Memory B cell (primary cell): ENCODE measurements around the gene TRIM65.
A peak's percentile ranks its signal among the peaks of the same experiment; 100 is the strongest.

Source experiments
- ATAC-seq: fragments of 150-1000 bp; cut with Tn5 transposase; 2 replicates; pipeline ENCODE4 v1.10.0; 2021; ENCODE audit warnings: low read depth, mild to moderate bottlenecking, moderate library complexity
- DNase-seq, 2 donors: peaks; one replicate each; pipeline ENCODE4 v3.0.0; 2022; ENCODE audit warnings: low spot score in 2 of 2
- H3K27ac Mint-ChIP-seq: one replicate; pipeline ENCODE4 v1.8.0; 2022; ENCODE audit warnings: mild to moderate bottlenecking, moderate library complexity, mixed read lengths
- H3K27me3 Mint-ChIP-seq: one replicate; pipeline ENCODE4 v1.8.0; 2022; ENCODE audit warnings: mixed read lengths
- H3K36me3 Mint-ChIP-seq: one replicate; pipeline ENCODE4 v1.8.0; 2022; ENCODE audit warnings: mild to moderate bottlenecking, mixed read lengths
- H3K4me1 Mint-ChIP-seq: one replicate; pipeline ENCODE4 v1.8.0; 2022; ENCODE audit warnings: mixed read lengths
- H3K4me3 Mint-ChIP-seq: one replicate; pipeline ENCODE4 v1.8.0; 2022; ENCODE audit warnings: mild to moderate bottlenecking, moderate library complexity, mixed read lengths
- H3K9me3 Mint-ChIP-seq: one replicate; pipeline ENCODE4 v1.8.0; 2022; ENCODE audit warnings: mixed read lengths

TRIM65 gene, protein sequence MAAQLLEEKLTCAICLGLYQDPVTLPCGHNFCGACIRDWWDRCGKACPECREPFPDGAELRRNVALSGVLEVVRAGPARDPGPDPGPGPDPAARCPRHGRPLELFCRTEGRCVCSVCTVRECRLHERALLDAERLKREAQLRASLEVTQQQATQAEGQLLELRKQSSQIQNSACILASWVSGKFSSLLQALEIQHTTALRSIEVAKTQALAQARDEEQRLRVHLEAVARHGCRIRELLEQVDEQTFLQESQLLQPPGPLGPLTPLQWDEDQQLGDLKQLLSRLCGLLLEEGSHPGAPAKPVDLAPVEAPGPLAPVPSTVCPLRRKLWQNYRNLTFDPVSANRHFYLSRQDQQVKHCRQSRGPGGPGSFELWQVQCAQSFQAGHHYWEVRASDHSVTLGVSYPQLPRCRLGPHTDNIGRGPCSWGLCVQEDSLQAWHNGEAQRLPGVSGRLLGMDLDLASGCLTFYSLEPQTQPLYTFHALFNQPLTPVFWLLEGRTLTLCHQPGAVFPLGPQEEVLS

DNA sequence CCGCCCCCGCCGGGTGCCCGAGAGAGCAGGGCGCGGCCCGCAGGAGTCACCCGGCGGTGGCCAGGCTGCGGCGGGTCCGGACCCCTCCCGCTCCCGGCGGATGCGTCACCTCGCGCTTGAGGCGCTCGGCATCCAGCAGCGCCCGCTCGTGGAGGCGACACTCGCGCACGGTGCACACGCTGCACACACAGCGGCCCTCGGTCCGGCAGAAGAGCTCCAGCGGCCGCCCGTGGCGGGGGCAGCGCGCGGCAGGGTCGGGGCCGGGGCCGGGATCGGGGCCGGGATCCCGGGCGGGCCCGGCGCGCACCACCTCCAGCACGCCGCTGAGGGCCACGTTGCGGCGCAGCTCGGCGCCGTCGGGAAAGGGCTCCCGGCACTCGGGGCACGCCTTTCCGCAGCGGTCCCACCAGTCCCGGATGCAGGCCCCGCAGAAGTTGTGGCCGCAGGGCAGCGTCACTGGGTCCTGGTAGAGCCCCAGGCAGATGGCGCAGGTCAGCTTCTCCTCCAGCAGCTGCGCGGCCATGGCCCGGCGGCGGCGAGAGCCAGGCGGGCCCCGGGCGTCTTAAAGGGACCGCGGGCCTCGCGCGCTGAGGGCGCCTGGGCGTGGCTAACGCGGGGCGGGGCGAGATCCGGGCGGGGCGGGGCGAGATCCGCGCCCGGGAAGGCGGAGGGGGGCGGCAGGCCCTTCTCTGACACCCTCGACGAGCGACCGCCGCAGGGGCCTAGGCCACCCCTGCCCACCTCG, at the start of gene TRIM65:
TRIM65 (minus strand) TSS at position 537 of the 745 bp plus-strand sequence; CDS start at position 523, 14 bp downstream.
- H3K9me3 Mint-ChIP-seq = no peaks in the 10 kb centered on the region
- H3K27ac Mint-ChIP-seq = peak within 1 kb of the TSS; percentile 65
- DNase-seq = peak; percentile 73 to 83
- H3K4me1 Mint-ChIP-seq = peaks cover 23% of the 10 kb centered on the region
- H3K27me3 Mint-ChIP-seq = no peaks in the 10 kb centered on the region
- peaks cover 12% of the 10 kb centered on the region for H3K36me3 Mint-ChIP-seq
- H3K4me3 Mint-ChIP-seq = peak within 1 kb of the TSS; percentile 81
- peak; percentile 82 for ATAC-seq

DNA sequence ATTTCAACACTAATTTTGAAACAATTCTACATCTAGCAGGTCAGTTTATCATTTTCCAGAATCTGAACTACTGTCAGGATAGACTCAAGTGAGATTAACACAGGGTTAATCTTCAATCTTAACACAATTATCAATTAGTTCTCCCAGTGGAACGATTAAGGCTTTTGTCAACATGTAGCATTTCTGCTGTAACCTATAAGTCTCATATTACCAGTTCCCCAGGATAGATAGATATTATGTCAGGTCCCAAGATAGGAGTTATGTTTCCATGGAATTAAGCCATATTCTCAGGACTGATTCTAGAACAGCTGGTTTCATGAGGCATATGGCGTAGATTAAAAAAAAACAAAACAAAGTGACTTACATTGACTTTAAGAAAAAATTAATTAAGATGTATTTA, 48.5 kb upstream of the TRIM65 start:
- ATAC-seq (no peak), DNase-seq (no peak)
- no peaks in the 10 kb centered on the region for H3K9me3 Mint-ChIP-seq
- no peak overlapping the region for H3K4me3 Mint-ChIP-seq
- peaks cover 7% of the 10 kb centered on the region for H3K36me3 Mint-ChIP-seq
- no peak overlapping the region for H3K27ac Mint-ChIP-seq
- peaks cover 4% of the 10 kb centered on the region for H3K4me1 Mint-ChIP-seq
- no peaks in the 10 kb centered on the region for H3K27me3 Mint-ChIP-seq

DNA sequence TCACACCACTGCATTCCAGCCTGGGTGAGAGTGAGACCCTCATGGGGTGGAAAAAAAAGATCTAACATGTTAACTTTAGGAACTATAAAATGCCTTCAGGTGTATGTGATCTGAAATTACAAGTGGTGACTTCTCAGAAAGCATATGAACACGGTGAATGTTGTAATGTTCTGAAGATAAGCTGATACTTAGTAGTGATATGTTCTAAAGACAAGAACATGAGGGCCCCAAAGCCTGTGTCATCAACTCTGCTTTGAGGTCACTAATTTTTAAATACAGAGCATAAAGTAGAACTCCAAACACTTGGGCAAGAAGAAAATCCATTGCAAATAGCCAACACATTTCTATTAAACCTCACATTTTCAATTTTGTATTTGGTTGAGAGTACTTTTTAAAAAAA, 46.7 kb upstream of the TRIM65 start:
- Mint-ChIP-seq H3K27ac (no peak overlapping the region), H3K36me3 (peaks cover 2% of the 10 kb centered on the region), H3K4me3 (no peak overlapping the region), H3K27me3 (no peaks in the 10 kb centered on the region), H3K4me1 (peaks cover 6% of the 10 kb centered on the region), H3K9me3 (no peaks in the 10 kb centered on the region)
- ATAC-seq (no peak), DNase-seq (no peak)

DNA sequence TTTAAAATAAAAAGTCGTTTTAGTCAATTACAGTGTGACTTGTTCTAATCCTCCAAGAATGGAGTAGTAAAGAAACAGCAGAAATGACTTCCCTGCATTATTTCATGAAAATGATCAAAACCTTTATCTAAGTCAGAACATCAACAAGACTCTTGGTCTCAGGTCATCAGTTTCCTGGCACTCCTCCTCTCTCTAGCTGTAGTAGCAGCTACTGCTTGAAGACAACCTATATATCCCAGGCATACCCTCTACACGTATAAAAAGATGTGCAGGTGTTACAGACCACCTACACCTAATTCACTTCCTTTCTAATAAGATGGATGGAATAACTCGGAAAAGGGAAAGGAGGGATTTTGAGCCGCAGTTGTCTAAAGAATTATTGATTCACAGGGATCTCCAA, 45.7 kb upstream of the TRIM65 start:
- Mint-ChIP-seq H3K27ac (no peak overlapping the region), H3K4me1 (peaks cover 6% of the 10 kb centered on the region), H3K4me3 (no peak overlapping the region), H3K27me3 (no peaks in the 10 kb centered on the region), H3K9me3 (no peaks in the 10 kb centered on the region), H3K36me3 (no peaks in the 10 kb centered on the region)
- DNase-seq (no peak), ATAC-seq (no peak)

DNA sequence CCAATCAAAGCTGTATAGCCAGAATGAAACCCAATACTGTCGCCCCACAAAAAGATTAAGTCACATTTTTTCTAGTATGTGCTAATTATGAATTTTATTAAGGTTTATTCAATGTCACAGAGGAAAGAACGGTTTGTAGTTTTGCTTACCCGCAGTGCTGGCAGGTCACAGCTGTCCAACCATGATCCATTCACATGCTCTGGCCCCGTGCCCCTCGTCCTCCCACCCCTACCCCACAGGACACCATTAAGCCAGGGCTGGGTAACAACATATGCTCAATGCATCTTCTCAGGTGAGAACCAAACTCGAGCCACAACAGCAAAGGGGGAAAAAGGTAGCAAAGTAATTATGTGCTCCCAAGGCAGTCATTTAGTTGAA, 44.7 kb upstream of the TRIM65 start:
- DNase-seq (no peak), ATAC-seq (no peak)
- H3K27ac Mint-ChIP-seq = no peak overlapping the region
- peak overlapping the region; percentile 81 for H3K4me3 Mint-ChIP-seq
- no peaks in the 10 kb centered on the region for H3K27me3 Mint-ChIP-seq
- H3K4me1 Mint-ChIP-seq = peaks cover 6% of the 10 kb centered on the region
- no peaks in the 10 kb centered on the region for H3K36me3 Mint-ChIP-seq
- H3K9me3 Mint-ChIP-seq = no peaks in the 10 kb centered on the region

DNA sequence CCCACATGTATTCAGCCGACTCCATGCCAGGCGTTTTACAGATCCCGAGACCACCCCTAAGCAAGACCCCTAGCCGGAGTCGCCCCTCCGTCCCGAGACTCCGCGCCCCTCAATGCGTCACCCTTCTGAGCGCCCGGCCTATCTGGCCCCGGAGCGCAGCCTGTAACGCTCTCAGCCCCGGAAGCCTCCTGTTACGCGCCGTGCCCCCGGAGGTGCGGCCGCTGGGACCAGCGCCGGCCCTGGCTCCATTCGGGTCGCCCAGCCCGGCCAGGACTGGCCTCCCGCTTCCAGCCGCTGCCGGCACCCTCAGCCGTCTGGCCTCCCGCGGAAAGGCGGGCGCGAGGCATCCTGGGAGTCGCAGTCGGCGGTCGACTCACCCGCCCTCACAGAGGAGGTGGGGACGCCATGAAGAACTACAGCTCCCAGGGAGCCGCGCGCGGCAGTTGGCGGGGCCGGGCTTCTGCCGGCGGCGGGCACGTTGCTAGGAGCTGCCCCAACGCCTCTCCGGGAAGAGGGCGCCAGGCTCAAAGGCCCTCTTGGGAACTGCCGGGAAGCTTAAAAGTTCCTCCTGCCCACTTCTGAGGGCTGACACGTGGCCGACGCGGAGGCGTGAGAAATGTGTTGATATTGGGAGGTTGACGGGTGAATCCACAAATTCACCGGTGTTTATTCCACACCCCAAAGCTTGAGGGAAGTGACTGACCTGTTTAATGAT, 44.1 kb upstream of the TRIM65 start, which contains the start of gene FBF1:
FBF1 (minus strand) TSS at position 316 of the 715 bp plus-strand sequence. CDS start 2,893 bp downstream, outside the sequence.
- Mint-ChIP-seq H3K9me3 (no peaks in the 10 kb centered on the region), H3K27me3 (no peaks in the 10 kb centered on the region), H3K4me3 (peak within 1 kb of the TSS; percentile 81), H3K4me1 (peaks cover 6% of the 10 kb centered on the region), H3K36me3 (no peaks in the 10 kb centered on the region), H3K27ac (peak within 1 kb of the TSS; percentile 67)
- ATAC-seq (peak; percentile 99), DNase-seq (peak; percentile 77 to 81)

DNA sequence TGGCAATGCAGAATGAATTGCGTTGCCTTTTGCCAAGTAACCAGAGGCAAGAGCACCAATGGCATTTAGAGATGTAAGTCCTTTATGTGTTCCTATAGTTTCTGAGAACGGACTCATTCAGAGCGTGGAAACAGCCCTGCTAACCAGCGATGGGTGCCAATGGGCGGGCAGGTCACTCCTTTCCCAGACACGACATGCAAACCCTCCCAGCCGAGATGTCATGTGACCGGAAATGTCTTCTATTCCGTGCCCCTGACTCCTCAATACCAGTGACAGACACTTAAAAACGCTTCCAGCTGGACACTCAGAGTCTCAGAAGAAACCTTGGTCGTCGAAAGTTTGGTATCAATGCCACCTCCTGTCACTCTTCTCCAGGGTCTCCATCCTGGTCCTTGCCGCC, 40.9 kb upstream of the TRIM65 start:
- Mint-ChIP-seq H3K36me3 (no peaks in the 10 kb centered on the region), H3K4me1 (peaks cover 6% of the 10 kb centered on the region), H3K4me3 (no peak overlapping the region), H3K27ac (no peak overlapping the region), H3K27me3 (no peaks in the 10 kb centered on the region), H3K9me3 (no peaks in the 10 kb centered on the region)
- ATAC-seq (no peak), DNase-seq (no peak)

DNA sequence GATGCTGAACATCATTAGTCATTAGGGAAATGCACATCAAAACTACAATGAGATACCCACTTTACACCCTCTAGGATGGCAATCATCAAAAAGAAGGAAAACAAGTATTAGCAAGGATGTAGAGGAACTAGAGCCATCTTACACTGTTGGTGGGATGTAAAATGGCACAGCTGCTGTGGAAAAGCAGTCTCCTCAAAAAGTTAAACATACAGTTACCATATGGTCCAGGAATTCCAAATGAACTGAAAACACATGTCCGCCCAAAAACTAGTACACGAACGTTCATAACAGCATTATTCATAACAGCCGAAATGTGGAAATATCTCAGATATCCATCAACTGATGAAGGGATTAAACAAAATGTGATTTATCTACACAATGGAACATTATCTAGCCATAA, 37.1 kb upstream of the TRIM65 start:
- no peaks in the 10 kb centered on the region for H3K4me1 Mint-ChIP-seq
- no peaks in the 10 kb centered on the region for H3K27me3 Mint-ChIP-seq
- ATAC-seq = no peak
- H3K9me3 Mint-ChIP-seq = no peaks in the 10 kb centered on the region
- no peak overlapping the region for H3K4me3 Mint-ChIP-seq
- H3K27ac Mint-ChIP-seq = no peak overlapping the region
- no peaks in the 10 kb centered on the region for H3K36me3 Mint-ChIP-seq
- DNase-seq = no peak

DNA sequence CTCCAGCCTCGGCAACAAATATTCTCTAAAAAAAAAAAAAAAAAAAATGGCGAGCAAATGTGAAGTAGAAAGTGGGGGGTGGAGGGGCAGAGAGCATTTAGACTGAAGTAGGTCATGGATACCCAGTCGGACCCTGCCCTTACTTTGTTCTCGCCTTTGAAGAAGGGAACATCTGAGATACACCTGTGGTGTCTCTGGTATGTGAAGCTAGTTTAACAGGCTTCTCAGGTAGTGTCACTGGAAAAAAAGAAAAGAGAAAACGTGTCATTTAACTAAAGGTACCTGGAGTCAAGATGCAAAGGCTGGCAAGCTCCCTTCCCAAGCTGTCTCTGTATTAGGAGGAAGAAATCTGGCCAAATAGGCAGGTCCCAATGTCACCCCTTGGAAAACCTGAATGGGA, 36.1 kb upstream of the TRIM65 start:
- DNase-seq (no peak), ATAC-seq (no peak)
- Mint-ChIP-seq H3K4me3 (no peak overlapping the region), H3K9me3 (no peaks in the 10 kb centered on the region), H3K4me1 (no peaks in the 10 kb centered on the region), H3K27me3 (no peaks in the 10 kb centered on the region), H3K27ac (no peak overlapping the region), H3K36me3 (peaks cover 3% of the 10 kb centered on the region)

DNA sequence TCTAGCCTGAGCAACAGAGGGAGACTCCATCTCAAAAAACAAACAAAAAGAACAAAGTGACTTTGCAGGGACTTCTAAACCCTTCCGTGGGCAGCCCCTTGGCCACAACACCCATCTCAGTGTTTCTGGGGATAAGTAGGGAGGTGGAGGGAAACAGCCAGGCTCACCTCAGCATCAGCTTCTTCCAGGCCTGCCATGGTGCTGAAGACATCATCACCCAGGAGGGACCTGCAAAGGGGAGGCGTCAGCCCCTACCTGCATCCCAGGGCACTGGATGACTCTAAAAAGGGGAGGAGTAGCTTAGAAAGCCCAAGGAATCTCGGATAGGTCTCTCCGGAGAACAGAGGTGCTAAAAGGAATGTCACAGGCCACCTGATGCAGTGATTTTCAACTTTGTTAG, 34.3 kb upstream of the TRIM65 start:
- Mint-ChIP-seq H3K27me3 (no peaks in the 10 kb centered on the region), H3K4me3 (no peak overlapping the region), H3K27ac (no peak overlapping the region), H3K4me1 (no peaks in the 10 kb centered on the region), H3K9me3 (no peaks in the 10 kb centered on the region), H3K36me3 (peaks cover 3% of the 10 kb centered on the region)
- no peak for ATAC-seq
- no peak for DNase-seq

DNA sequence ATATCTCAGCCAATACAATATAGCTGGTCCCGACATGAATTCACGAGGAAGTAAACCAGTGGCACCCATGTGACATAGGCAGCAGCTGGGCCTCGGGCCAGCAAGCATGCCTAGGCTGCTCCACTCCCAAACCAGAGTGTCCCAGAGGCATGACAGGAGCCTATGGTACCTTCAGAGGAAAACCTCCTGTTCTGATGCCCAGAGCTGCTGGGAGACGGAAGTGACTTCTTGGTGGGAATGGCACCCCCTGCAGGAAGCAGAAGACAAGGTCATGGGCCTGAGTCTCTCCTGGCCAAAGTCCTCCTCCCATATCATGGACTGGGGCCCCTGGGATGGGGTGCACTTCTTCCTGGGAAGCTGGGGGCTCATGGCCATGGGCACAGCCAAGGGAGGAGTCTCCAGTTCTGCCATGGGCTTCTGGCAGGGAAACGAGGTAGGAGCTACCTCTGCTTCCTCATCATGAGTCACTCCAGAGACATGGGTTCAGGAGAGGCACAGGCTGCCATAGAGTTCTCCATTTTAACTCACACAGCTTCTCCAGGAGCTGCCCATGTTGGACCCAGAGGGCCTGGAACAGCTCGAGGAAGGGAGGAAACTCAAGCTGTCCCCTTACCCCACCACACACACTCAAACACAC, 30.7 kb upstream of the TRIM65 start:
- ATAC-seq (no peak), DNase-seq (no peak)
- no peak overlapping the region for H3K27ac Mint-ChIP-seq
- no peaks in the 10 kb centered on the region for H3K27me3 Mint-ChIP-seq
- H3K36me3 Mint-ChIP-seq = peaks cover 3% of the 10 kb centered on the region
- H3K4me3 Mint-ChIP-seq = no peak overlapping the region
- H3K9me3 Mint-ChIP-seq = no peaks in the 10 kb centered on the region
- no peaks in the 10 kb centered on the region for H3K4me1 Mint-ChIP-seq

DNA sequence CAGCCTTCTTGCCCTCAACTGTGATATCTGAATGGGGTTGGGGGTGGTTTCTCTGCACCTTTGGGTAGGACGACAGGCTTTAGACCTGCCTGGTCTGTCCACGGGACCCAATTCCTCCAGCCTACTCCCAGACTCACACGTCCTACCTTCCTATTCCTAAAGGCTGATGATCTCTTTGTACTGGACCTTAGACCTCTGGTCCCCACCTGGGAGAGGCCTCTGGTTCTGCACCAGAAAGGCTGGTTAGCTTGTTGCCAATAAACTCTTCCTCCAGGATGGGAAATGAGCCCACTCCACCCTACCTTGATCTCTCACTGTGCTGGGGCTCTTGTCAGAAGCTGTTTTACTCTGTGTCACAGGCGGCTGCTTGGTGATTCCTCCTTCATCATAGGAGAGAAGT, 29.7 kb upstream of the TRIM65 start:
- H3K9me3 Mint-ChIP-seq = no peaks in the 10 kb centered on the region
- H3K27me3 Mint-ChIP-seq = no peaks in the 10 kb centered on the region
- no peak overlapping the region for H3K27ac Mint-ChIP-seq
- H3K4me1 Mint-ChIP-seq = no peaks in the 10 kb centered on the region
- ATAC-seq (no peak), DNase-seq (no peak)
- H3K36me3 Mint-ChIP-seq = peaks cover 3% of the 10 kb centered on the region
- H3K4me3 Mint-ChIP-seq = no peak overlapping the region

DNA sequence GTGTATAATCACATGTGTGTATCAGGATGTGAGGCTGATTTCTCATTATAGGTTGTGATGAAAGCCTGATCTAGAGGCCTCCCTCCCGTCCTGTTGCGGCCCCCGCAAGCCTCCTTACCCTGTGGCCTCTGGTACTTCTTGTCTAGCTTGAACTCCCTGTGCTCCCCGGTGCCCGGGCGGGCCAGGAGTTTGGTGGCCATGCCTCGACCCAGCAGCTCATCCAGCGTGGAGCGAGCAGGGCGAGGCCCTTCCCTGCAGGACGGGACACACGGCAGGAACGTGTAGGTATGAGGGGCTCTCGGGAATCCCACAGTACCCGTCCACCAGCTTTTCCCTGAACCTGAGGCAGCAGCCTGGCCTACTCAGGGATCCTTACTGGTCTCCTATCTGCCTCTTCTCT, 29.2 kb upstream of the TRIM65 start:
- Mint-ChIP-seq H3K9me3 (no peaks in the 10 kb centered on the region), H3K4me1 (no peaks in the 10 kb centered on the region), H3K27me3 (no peaks in the 10 kb centered on the region), H3K36me3 (peaks cover 3% of the 10 kb centered on the region), H3K4me3 (no peak overlapping the region), H3K27ac (no peak overlapping the region)
- DNase-seq (no peak), ATAC-seq (no peak)
